A549 (cell line): ENCODE measurements around the gene CCDC34. TPM values are rescaled to one million over a fixed set of nuclear protein-coding genes. Genes with fewer than 3 reads are reported as not detected.
"Not testable (repeated sequence)": the region's sequence is repeated elsewhere in the genome, so short reads cannot be mapped to it uniquely, and the experiment has no call there.

Experiments used
- ATAC-seq, 2 experiments: fragments of 200-7000 bp in 1 of 2; fragments of >200 bp in 1 of 2; cut with Nextera tagmentation in 1 of 2; cut with Tn5 transposase in 1 of 2; 3 replicates each; pipeline versions ENCODE4 v1.8.0 to v1.9.1; 2018 to 2020; ENCODE audit warnings: mild to moderate bottlenecking in 1 of 2, moderate library complexity in 1 of 2
- CTCF ChIA-PET: fragments of 300-600 bp; sonication (Branson Sonifier 250); formaldehyde crosslinking; extraction: SDS; loops from one replicate; lab custom pipeline; 2021; ENCODE audit warnings: antibody characterized with exemption, inconsistent platforms; lab: Yijun Ruan, JAX
- POLR2A ChIA-PET: fragments of 350-600 bp; formaldehyde crosslinking; extraction: SDS; loops from one replicate; lab custom pipeline; 2021; ENCODE audit warnings: antibody characterized with exemption, inconsistent platforms; lab: Yijun Ruan, JAX
- DNase-seq, 2 experiments: peaks; one replicate each; pipeline versions ENCODE4 v3.0.0 to v3.0.0-alpha.2; 2011 to 2016; ENCODE audit warnings: low read depth in 1 of 2, low spot score in 1 of 2
- FAIRE-seq: peaks from 2 replicates; lab custom pipeline; 2011; peaks lifted over from hg19 to GRCh38; lab: Jason Lieb, UNC
- H3K27ac ChIP-seq, 2 experiments: fragments of >200 bp; sonication (Bioruptor Twin); formaldehyde crosslinking; 3 replicates each; pipeline ENCODE4 v1.5.1; 2016 to 2017
- H3K4me1 ChIP-seq: fragments of >200 bp; sonication (Bioruptor Twin); formaldehyde crosslinking; 3 replicates; pipeline ENCODE4 v1.6.1; 2016
- H3K4me2 ChIP-seq: fragments of >200 bp; sonication (Bioruptor Twin); formaldehyde crosslinking; 3 replicates; pipeline ENCODE4 v1.6.1; 2016
- H3K4me3 ChIP-seq: fragments of >200 bp; sonication (Bioruptor Twin); formaldehyde crosslinking; 3 replicates; pipeline ENCODE4 v1.5.1; 2016
- H3K9me3 ChIP-seq: fragments of >200 bp; sonication (Bioruptor Twin); formaldehyde crosslinking; 3 replicates; pipeline ENCODE4 v1.6.1; 2016
- CEBPB ChIP-seq, 2 experiments: fragments of >200 bp in 1 of 2; sonication (Bioruptor Twin) in 1 of 2; formaldehyde crosslinking in 1 of 2; IDR thresholded peaks; 2 replicates each; pipeline ENCODE4 v1.6.1; 2012 to 2016
- CHD4 ChIP-seq: fragments of 200-600 bp; sonication (generic); IDR thresholded peaks from 2 replicates; pipeline ENCODE4 v1.6.1; 2016; ENCODE audit warnings: antibody characterized with exemption, mild to moderate bottlenecking, borderline replicate concordance
- EHF ChIP-seq: fragments of 250-450 bp; sonication (Bioruptor Pico); IDR thresholded peaks from 2 replicates; pipeline ENCODE4 v1.5.0; 2020; ENCODE audit warnings: mild to moderate bottlenecking
- EHMT2 ChIP-seq: fragments of 200-600 bp; sonication (generic); IDR thresholded peaks from 2 replicates; pipeline ENCODE4 v1.6.1; 2016; ENCODE audit warnings: antibody characterized with exemption, low read depth, mild to moderate bottlenecking, moderate library complexity
- EP300 ChIP-seq, 2 experiments: fragments of >200 bp; sonication (Bioruptor Twin); formaldehyde crosslinking; IDR thresholded peaks; 2 replicates in 1 of 2; 3 replicates in 1 of 2; pipeline ENCODE4 v1.6.1; 2016 to 2017
- FOSL2 ChIP-seq, 2 experiments: fragments of 450-650 bp in 1 of 2; fragments of >200 bp in 1 of 2; sonication (Bioruptor Twin) in 1 of 2; formaldehyde crosslinking; IDR thresholded peaks; 2 replicates each; pipeline versions ENCODE4 v1.5.0 to v1.6.1; 2016 to 2020; ENCODE audit warnings: mild to moderate bottlenecking in 1 of 2, moderate library complexity in 1 of 2
- GATA3 ChIP-seq: IDR thresholded peaks from 2 replicates; pipeline ENCODE4 v1.6.1; 2012; ENCODE audit warnings: borderline replicate concordance
- JUNB ChIP-seq: fragments of >200 bp; sonication (Bioruptor Twin); formaldehyde crosslinking; IDR thresholded peaks from 2 replicates; pipeline ENCODE4 v1.6.1; 2016
- KDM1A ChIP-seq: fragments of 200-600 bp; sonication (generic); IDR thresholded peaks from 2 replicates; pipeline ENCODE4 v1.6.1; 2016; ENCODE audit warnings: low read depth, mild to moderate bottlenecking
- KDM5A ChIP-seq: fragments of 200-600 bp; sonication (generic); IDR thresholded peaks from 2 replicates; pipeline ENCODE4 v1.6.1; 2016; ENCODE audit warnings: antibody characterized with exemption, mild to moderate bottlenecking
- MAFK ChIP-seq: fragments of 450-650 bp; IDR thresholded peaks from 2 replicates; pipeline ENCODE4 v1.6.1; 2014; ENCODE audit not compliant: partially characterized antibody
- POLR2AphosphoS2 ChIP-seq: conservative IDR thresholded peaks from 2 replicates; pipeline ENCODE4 v1.6.1; 2012; ENCODE audit warnings: low read length, improper control_type of control experiment, inconsistent platforms
- RAD21 ChIP-seq, 2 experiments: fragments of >200 bp in 1 of 2; sonication (Bioruptor Twin) in 1 of 2; formaldehyde crosslinking in 1 of 2; IDR thresholded peaks in 1 of 2; conservative IDR thresholded peaks in 1 of 2; 2 replicates in 1 of 2; 3 replicates in 1 of 2; pipeline ENCODE4 v1.6.1; 2012 to 2018; ENCODE audit warnings: inconsistent platforms in 1 of 2
- RCOR1 ChIP-seq: fragments of 150-350 bp; IDR thresholded peaks from 2 replicates; pipeline ENCODE4 v1.6.1; 2014; ENCODE audit warnings: antibody characterized with exemption, low read length, low read depth
- RNF2 ChIP-seq: fragments of 200-600 bp; sonication (generic); IDR thresholded peaks from 2 replicates; pipeline ENCODE4 v1.6.1; 2016; ENCODE audit warnings: low read depth, mild to moderate bottlenecking, antibody characterized with exemption, moderate library complexity, borderline replicate concordance
- SMC3 ChIP-seq: fragments of >200 bp; sonication (Bioruptor Twin); formaldehyde crosslinking; IDR thresholded peaks from 3 replicates; pipeline ENCODE4 v1.6.1; 2018; ENCODE audit warnings: inconsistent platforms
- ZC3H11A ChIP-seq: fragments of 450-650 bp; IDR thresholded peaks from 2 replicates; pipeline ENCODE4 v1.6.1; 2014; ENCODE audit warnings: antibody characterized with exemption, mild to moderate bottlenecking
- ZFP36 ChIP-seq: fragments of 450-650 bp; IDR thresholded peaks from 2 replicates; pipeline ENCODE4 v1.6.1; 2014; ENCODE audit warnings: borderline replicate concordance; ENCODE audit not compliant: partially characterized antibody
- ZNF302 ChIP-seq: fragments of 250-450 bp; sonication (Bioruptor Pico); IDR thresholded peaks from 2 replicates; pipeline ENCODE4 v1.9.0; 2021; ENCODE audit warnings: inconsistent platforms, mild to moderate bottlenecking, moderate library complexity
- whole genome bisulfite sequencing: methylation state at CpG from one replicate; pipeline ENCODE4 v1.1.6; 2017; ENCODE audit errors: missing lambda C conversion rate; 5-methylcytosine and 5-hydroxymethylcytosine counted together
- polyA plus RNA-seq, 4 experiments: library from polyadenylated mRNA; depleted of rRNA in 3 of 4; stranded (reverse); fragments of >200 nt; fragmentation: RNase III in 1 of 4; extraction: RNeasy Plus Mini Kit Qiagen cat#74134 plus additional on column Dnase treatment in 1 of 4; gene quantifications; 2 replicates in 3 of 4; 3 replicates in 1 of 4; pipeline ENCODE4 v1.2.3, GENCODE V29; 2011 to 2017
- TF ChIP-seq, protein P1 (sequence below): fragments of 450-650 bp; IDR thresholded peaks from 2 replicates; pipeline ENCODE4 v1.6.1; 2014; ENCODE audit warnings: antibody characterized with exemption
- TF ChIP-seq, protein P2 (sequence below): fragments of >200 bp; sonication (Bioruptor Twin); formaldehyde crosslinking; IDR thresholded peaks from 3 replicates; pipeline ENCODE4 v1.6.1; 2016
- TF ChIP-seq, protein P3 (sequence below): fragments of 250-450 bp; sonication (Bioruptor Pico); IDR thresholded peaks from 2 replicates; pipeline ENCODE4 v1.5.0; 2020; ENCODE audit warnings: low read depth, mild to moderate bottlenecking, moderate library complexity
- TF ChIP-seq, protein P4 (sequence below): IDR thresholded peaks from 2 replicates; pipeline ENCODE4 v1.6.1; 2012
- TF ChIP-seq, protein P5 (sequence below): fragments of >200 bp; sonication (Bioruptor Twin); formaldehyde crosslinking; IDR thresholded peaks from 3 replicates; pipeline ENCODE4 v1.5.1; 2016

Gene CCDC34
- polyA plus RNA-seq, 2 of the 4 experiments (the other 2 are of a cell fraction), result 32.0 to 35.9 TPM

DNA sequence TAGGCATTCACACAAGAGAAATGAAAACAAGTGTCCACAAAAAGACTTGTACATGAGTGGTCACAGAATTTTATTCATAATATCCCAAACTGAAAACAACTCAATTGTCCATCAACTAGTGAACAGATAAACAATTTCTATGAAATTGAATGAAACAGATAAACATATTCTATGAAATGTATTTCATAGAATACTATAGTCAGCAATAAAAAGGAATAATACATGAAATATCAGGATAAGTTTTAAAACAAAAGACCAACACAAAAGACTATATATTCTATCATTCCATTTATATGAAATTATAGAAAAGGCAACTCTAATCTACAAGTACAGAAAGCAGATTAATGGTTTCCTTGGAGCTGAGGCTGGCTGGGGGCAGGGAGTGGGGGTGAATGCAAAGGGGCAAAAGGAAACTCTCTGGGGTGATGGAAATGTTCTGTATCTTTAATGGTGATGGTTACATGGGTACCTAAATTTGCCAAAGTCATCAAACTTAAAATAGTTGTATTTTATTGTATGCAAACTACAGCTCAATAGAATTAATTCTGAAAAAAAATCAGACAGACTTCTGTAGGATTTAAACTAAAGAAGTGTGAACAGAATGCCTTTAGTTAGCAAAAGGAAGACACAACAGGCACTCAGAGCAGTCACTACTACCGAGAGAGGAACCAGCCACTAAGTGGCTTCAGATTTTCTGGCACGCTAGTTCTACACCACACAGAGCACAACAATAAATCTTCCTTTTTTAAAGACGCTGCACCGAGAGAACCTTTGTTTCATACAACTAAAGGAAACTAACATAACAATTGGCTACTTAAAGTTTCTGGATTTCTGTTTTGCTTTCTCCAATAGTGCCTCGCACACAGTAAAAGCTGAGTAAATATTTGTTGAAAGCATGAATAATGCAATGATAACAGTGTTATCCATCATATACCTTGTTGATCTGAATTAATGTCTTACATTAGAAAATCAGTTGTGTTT, 15.4 kb downstream of the CCDC34 start (continued):
- TF ChIP-seq, protein P1, sequence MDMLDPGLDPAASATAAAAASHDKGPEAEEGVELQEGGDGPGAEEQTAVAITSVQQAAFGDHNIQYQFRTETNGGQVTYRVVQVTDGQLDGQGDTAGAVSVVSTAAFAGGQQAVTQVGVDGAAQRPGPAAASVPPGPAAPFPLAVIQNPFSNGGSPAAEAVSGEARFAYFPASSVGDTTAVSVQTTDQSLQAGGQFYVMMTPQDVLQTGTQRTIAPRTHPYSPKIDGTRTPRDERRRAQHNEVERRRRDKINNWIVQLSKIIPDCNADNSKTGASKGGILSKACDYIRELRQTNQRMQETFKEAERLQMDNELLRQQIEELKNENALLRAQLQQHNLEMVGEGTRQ, result no peak
- TF ChIP-seq FOSL2 (IDR thresholded peaks at IDR 0.05), result no peak
- TF ChIP-seq FOSL2 (CRISPR knock-in tag; IDR thresholded peaks at IDR 0.05), result peak; percentile 28; the same call in 1 of the 2 replicates
- TF ChIP-seq MAFK, result peak; percentile 72
- no peak for TF ChIP-seq SMC3
- TF ChIP-seq CEBPB (IDR thresholded peaks at IDR 0.05), result peak in 1 of 2 experiments; percentile 44; a peak in 1 of 4 replicates
- TF ChIP-seq ZC3H11A, result no peak
- no peak for TF ChIP-seq EP300 (IDR thresholded peaks at IDR 0.05)
- peak; percentile 31; the same call in 1 of the 2 replicates for TF ChIP-seq JUNB
- no peak for TF ChIP-seq KDM5A
- peak; percentile 30; the same call in 1 of the 2 replicates for TF ChIP-seq GATA3
- no peak for TF ChIP-seq RCOR1
- TF ChIP-seq, protein P2, sequence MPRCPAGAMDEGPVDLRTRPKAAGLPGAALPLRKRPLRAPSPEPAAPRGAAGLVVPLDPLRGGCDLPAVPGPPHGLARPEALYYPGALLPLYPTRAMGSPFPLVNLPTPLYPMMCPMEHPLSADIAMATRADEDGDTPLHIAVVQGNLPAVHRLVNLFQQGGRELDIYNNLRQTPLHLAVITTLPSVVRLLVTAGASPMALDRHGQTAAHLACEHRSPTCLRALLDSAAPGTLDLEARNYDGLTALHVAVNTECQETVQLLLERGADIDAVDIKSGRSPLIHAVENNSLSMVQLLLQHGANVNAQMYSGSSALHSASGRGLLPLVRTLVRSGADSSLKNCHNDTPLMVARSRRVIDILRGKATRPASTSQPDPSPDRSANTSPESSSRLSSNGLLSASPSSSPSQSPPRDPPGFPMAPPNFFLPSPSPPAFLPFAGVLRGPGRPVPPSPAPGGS, result no peak

DNA sequence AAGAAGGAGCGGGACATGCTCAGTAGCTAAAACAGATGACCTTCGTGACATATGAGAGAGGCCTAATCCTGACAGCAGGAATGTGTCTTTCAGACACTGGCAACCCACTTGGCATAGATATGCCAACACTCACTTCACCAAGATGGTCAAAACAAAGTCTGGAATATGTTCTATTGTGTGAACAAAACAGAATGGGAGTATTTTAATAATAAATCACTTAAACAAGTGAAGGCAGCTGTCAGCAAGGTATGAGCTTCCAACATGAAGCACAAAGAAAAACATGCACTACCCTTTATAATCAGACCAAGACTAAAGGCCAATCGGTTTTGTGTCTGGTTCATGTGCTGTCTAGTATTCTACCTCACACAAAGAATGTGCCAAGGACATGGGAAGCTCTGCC, 23.1 kb downstream of the CCDC34 start:
- Histone ChIP-seq H3K27ac (no peak overlapping the region), H3K9me3 (no peaks in the 10 kb centered on the region), H3K4me2 (no peak overlapping the region), H3K4me3 (no peak overlapping the region), H3K4me1 (0 out of 3 replicates have a peak, but pooled peaks cover 4% of the 10 kb centered on the region)
- no peak for FAIRE-seq
- no peak for DNase-seq
- TF ChIP-seq KDM1A (no peak), POLR2AphosphoS2 (no peak), GATA3 (no peak), ZFP36 (no peak), RNF2 (no peak), RAD21 (conservative IDR thresholded peaks at IDR 0.05 in 1 of 2, IDR thresholded peaks at IDR 0.05 in 1 of 2) (no peak), CHD4 (no peak), EHMT2 (no peak), ZNF302 (CRISPR knock-in tag) (no peak), SMC3 (no peak), EHF (no peak), JUNB (no peak)
- TF ChIP-seq, protein P1, result no peak
- TF ChIP-seq, protein P3, sequence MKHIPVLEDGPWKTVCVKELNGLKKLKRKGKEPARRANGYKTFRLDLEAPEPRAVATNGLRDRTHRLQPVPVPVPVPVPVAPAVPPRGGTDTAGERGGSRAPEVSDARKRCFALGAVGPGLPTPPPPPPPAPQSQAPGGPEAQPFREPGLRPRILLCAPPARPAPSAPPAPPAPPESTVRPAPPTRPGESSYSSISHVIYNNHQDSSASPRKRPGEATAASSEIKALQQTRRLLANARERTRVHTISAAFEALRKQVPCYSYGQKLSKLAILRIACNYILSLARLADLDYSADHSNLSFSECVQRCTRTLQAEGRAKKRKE (CRISPR knock-in tag), result no peak
- TF ChIP-seq, protein P4, sequence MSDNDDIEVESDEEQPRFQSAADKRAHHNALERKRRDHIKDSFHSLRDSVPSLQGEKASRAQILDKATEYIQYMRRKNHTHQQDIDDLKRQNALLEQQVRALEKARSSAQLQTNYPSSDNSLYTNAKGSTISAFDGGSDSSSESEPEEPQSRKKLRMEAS, result no peak
- TF ChIP-seq, protein P5, sequence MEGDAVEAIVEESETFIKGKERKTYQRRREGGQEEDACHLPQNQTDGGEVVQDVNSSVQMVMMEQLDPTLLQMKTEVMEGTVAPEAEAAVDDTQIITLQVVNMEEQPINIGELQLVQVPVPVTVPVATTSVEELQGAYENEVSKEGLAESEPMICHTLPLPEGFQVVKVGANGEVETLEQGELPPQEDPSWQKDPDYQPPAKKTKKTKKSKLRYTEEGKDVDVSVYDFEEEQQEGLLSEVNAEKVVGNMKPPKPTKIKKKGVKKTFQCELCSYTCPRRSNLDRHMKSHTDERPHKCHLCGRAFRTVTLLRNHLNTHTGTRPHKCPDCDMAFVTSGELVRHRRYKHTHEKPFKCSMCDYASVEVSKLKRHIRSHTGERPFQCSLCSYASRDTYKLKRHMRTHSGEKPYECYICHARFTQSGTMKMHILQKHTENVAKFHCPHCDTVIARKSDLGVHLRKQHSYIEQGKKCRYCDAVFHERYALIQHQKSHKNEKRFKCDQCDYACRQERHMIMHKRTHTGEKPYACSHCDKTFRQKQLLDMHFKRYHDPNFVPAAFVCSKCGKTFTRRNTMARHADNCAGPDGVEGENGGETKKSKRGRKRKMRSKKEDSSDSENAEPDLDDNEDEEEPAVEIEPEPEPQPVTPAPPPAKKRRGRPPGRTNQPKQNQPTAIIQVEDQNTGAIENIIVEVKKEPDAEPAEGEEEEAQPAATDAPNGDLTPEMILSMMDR, result no peak
- 81% methylated on average over 3 of the region's 3 CpGs for WGBS
- ATAC-seq, result no peak; a peak in 1 of 6 replicates
- POLR2A ChIA-PET, result no interaction called here
- CTCF ChIA-PET, result interaction anchor here (0.6 to 1.4 kb wide), 3 partner anchors 8 to 156 kb away, joined by 3 to 5 read pairs (median 3); no protein-coding TSS in a partner anchor

DNA sequence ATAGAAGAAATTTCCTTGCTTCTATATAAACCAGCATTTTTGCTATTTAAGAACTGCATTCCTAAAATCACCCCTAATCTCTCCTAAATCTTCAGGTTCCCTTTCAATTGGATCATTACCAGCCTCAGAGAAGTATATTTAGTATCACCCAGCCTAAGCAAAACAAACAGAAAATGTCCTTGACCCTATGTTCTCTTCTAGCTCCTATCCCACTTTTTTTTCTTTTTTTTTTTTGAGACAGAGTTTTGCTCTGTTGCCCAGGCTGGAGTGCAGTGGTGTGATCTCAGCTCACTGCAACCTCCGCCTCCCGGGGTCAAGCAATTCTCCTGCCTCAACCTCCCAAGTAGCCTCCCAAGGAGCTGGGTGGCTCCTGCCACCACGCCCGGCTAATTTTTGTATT, 28.3 kb downstream of the CCDC34 start:
- CTCF ChIA-PET, POLR2A ChIA-PET, H3K4me1 ChIP-seq, ATAC-seq, H3K4me2 ChIP-seq, H3K27ac ChIP-seq, DNase-seq, H3K4me3 ChIP-seq, FAIRE-seq, H3K9me3 ChIP-seq: not testable (repeated sequence)
- 96% methylated on average over 4 of the region's 4 CpGs for WGBS
